K562 (cell line): ENCODE results near the gene PPP1CB.

ENCODE experiments used
- BRD4 ChIP-seq: fragments of 200-600 bp; sonication (generic); IDR thresholded peaks from 2 replicates; pipeline ENCODE4 v1.6.1; 2017; ENCODE audit warnings: inconsistent platforms
- CTCF ChIP-seq, 3 experiments: IDR thresholded peaks in 2 of 3; conservative IDR thresholded peaks in 1 of 3; 2 replicates each; pipeline ENCODE4 v1.5.1; 2011 to 2012; ENCODE audit warnings: low read length in 3 of 3, mild to moderate bottlenecking in 3 of 3, control low read depth in 2 of 3, improper control_type of control experiment in 1 of 3, inconsistent platforms in 1 of 3, low read depth in 1 of 3, mixed read lengths in 1 of 3, moderate library complexity in 1 of 3; ENCODE audit not compliant: insufficient read depth in 2 of 3
- FOXA3 ChIP-seq, 2 experiments: fragments of 450-650 bp in 1 of 2; sonication (generic) in 1 of 2; formaldehyde crosslinking; IDR thresholded peaks in 1 of 2; conservative IDR thresholded peaks in 1 of 2; 2 replicates each; pipeline versions ENCODE4 v1.4.0 to v1.8.0; 2020 to 2022; ENCODE audit warnings: mild to moderate bottlenecking in 2 of 2, missing genetic modification reagents in 1 of 2
- KLF6 ChIP-seq: fragments of 250-450 bp; sonication (Bioruptor Pico); IDR thresholded peaks from 2 replicates; pipeline ENCODE4 v1.4.0; 2020; ENCODE audit warnings: mild to moderate bottlenecking, moderate library complexity, borderline replicate concordance
- RBM25 ChIP-seq: fragments of 200-400 bp; formaldehyde crosslinking; IDR thresholded peaks from 2 replicates; pipeline ENCODE4 v1.6.1; 2018; ENCODE audit warnings: low read length, low read depth, moderate library complexity; ENCODE audit not compliant: severe bottlenecking
- RCOR1 ChIP-seq, 2 experiments: IDR thresholded peaks; 2 replicates each; pipeline ENCODE4 v1.6.1; 2012; ENCODE audit warnings: low read depth in 2 of 2, low read length in 2 of 2, borderline replicate concordance in 1 of 2, improper control_type of control experiment in 1 of 2
- THRAP3 ChIP-seq: fragments of 450-650 bp; IDR thresholded peaks from 2 replicates; pipeline ENCODE4 v1.6.1; 2016; ENCODE audit warnings: mild to moderate bottlenecking, inconsistent platforms, borderline replicate concordance
- ZBTB33 ChIP-seq: sonication (generic); formaldehyde crosslinking; IDR thresholded peaks from 2 replicates; pipeline ENCODE4 v1.8.1; 2023; ENCODE audit warnings: mild to moderate bottlenecking, missing genetic modification reagents

GRCh38 chr2:28828382-28828781 is 76.8 kb downstream of the PPP1CB start:
- TF ChIP-seq KLF6 (CRISPR knock-in tag): no peak
- TF ChIP-seq ZBTB33 (CRISPR knock-in tag): no peak
- TF ChIP-seq FOXA3 (CRISPR knock-in tag; conservative IDR thresholded peaks at IDR 0.05 in 1 of 2, IDR thresholded peaks at IDR 0.05 in 1 of 2): no peak
- no peak for TF ChIP-seq CTCF (IDR thresholded peaks at IDR 0.05 in 2 of 3, conservative IDR thresholded peaks at IDR 0.05 in 1 of 3; ENCODE audit: insufficient read depth in 2 of 3, low read depth in 1 of 3, low read length in 3 of 3)
- TF ChIP-seq BRD4: no peak
- TF ChIP-seq THRAP3: no peak
- TF ChIP-seq RCOR1 (IDR thresholded peaks at IDR 0.05; ENCODE audit: borderline replicate concordance in 1 of 2, low read depth in 2 of 2, low read length in 2 of 2): no peak
- TF ChIP-seq RBM25: no peak
